ENCODE data around the gene KCTD2. TPM values are rescaled to one million over a fixed set of nuclear protein-coding genes. Genes with fewer than 3 reads are reported as not detected.

KCTD2 gene
- total and polyA plus RNA-seq, 9 of the 15 experiments (the other 6 are each of a cell fraction or from before 2014, with no cell fraction given): 1.7 to 32.9 (median 15.8) TPM

DNA sequence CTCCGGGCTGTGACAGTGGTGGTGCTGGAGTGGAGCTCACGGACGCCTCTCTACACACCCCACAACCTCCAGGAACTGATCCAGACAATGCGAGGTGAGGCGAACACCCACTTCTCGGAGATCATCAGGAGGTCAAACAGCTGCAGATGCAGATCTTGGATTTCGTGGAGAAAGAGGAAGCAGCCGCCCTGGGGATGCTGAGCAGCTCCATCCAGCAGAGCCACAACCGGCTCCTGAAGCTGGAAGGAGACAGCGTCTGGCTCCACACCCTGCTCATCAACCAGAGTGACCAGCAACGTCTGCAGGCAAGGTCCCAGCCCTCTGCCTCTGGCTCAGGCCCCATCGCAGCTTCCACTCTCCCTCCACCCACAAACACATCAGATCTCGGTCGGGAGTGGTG, 27.5 kb downstream of the KCTD2 start (continued):
- no peak for TF ChIP-seq MXI1 (IDR thresholded peaks at IDR 0.05; ENCODE audit: low read depth, low read length)
- TF ChIP-seq ZNF766 (CRISPR knock-in tag; conservative IDR thresholded peaks at IDR 0.05): no peak
- TF ChIP-seq POLR3G (IDR thresholded peaks at IDR 0.05; ENCODE audit: extremely low read depth, insufficient read length, insufficient replicate concordance): no peak
- peak; percentile 17 to 39; a peak in 3 of 4 replicates for TF ChIP-seq NRF1 (conservative IDR thresholded peaks at IDR 0.05 in 1 of 2, IDR thresholded peaks at IDR 0.05 in 1 of 2)
- no peak for TF ChIP-seq RBM39 (optimal IDR thresholded peaks at IDR 0.05; ENCODE audit: low read depth, low read length)
- TF ChIP-seq, protein P1, sequence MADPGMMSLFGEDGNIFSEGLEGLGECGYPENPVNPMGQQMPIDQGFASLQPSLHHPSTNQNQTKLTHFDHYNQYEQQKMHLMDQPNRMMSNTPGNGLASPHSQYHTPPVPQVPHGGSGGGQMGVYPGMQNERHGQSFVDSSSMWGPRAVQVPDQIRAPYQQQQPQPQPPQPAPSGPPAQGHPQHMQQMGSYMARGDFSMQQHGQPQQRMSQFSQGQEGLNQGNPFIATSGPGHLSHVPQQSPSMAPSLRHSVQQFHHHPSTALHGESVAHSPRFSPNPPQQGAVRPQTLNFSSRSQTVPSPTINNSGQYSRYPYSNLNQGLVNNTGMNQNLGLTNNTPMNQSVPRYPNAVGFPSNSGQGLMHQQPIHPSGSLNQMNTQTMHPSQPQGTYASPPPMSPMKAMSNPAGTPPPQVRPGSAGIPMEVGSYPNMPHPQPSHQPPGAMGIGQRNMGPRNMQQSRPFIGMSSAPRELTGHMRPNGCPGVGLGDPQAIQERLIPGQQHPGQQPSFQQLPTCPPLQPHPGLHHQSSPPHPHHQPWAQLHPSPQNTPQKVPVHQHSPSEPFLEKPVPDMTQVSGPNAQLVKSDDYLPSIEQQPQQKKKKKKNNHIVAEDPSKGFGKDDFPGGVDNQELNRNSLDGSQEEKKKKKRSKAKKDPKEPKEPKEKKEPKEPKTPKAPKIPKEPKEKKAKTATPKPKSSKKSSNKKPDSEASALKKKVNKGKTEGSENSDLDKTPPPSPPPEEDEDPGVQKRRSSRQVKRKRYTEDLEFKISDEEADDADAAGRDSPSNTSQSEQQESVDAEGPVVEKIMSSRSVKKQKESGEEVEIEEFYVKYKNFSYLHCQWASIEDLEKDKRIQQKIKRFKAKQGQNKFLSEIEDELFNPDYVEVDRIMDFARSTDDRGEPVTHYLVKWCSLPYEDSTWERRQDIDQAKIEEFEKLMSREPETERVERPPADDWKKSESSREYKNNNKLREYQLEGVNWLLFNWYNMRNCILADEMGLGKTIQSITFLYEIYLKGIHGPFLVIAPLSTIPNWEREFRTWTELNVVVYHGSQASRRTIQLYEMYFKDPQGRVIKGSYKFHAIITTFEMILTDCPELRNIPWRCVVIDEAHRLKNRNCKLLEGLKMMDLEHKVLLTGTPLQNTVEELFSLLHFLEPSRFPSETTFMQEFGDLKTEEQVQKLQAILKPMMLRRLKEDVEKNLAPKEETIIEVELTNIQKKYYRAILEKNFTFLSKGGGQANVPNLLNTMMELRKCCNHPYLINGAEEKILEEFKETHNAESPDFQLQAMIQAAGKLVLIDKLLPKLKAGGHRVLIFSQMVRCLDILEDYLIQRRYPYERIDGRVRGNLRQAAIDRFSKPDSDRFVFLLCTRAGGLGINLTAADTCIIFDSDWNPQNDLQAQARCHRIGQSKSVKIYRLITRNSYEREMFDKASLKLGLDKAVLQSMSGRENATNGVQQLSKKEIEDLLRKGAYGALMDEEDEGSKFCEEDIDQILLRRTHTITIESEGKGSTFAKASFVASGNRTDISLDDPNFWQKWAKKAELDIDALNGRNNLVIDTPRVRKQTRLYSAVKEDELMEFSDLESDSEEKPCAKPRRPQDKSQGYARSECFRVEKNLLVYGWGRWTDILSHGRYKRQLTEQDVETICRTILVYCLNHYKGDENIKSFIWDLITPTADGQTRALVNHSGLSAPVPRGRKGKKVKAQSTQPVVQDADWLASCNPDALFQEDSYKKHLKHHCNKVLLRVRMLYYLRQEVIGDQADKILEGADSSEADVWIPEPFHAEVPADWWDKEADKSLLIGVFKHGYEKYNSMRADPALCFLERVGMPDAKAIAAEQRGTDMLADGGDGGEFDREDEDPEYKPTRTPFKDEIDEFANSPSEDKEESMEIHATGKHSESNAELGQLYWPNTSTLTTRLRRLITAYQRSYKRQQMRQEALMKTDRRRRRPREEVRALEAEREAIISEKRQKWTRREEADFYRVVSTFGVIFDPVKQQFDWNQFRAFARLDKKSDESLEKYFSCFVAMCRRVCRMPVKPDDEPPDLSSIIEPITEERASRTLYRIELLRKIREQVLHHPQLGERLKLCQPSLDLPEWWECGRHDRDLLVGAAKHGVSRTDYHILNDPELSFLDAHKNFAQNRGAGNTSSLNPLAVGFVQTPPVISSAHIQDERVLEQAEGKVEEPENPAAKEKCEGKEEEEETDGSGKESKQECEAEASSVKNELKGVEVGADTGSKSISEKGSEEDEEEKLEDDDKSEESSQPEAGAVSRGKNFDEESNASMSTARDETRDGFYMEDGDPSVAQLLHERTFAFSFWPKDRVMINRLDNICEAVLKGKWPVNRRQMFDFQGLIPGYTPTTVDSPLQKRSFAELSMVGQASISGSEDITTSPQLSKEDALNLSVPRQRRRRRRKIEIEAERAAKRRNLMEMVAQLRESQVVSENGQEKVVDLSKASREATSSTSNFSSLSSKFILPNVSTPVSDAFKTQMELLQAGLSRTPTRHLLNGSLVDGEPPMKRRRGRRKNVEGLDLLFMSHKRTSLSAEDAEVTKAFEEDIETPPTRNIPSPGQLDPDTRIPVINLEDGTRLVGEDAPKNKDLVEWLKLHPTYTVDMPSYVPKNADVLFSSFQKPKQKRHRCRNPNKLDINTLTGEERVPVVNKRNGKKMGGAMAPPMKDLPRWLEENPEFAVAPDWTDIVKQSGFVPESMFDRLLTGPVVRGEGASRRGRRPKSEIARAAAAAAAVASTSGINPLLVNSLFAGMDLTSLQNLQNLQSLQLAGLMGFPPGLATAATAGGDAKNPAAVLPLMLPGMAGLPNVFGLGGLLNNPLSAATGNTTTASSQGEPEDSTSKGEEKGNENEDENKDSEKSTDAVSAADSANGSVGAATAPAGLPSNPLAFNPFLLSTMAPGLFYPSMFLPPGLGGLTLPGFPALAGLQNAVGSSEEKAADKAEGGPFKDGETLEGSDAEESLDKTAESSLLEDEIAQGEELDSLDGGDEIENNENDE (IDR thresholded peaks at IDR 0.05; ENCODE audit: low read depth, low read length): no peak
- no peak for TF ChIP-seq ZBED1 (IDR thresholded peaks at IDR 0.05)
- no peak for TF ChIP-seq ZNF347 (CRISPR knock-in tag; IDR thresholded peaks at IDR 0.05; ENCODE audit: low read depth)
- no peak for TF ChIP-seq NR2C2 (CRISPR knock-in tag; IDR thresholded peaks at IDR 0.05)
- peak; percentile 61; the same call in 1 of the 2 replicates for TF ChIP-seq NR2C2 (tag; IDR thresholded peaks at IDR 0.05)
- no peak for TF ChIP-seq POLR2G (IDR thresholded peaks at IDR 0.05; ENCODE audit: low read depth, low read length)
- peak; percentile 99 for TF ChIP-seq CTBP1 (IDR thresholded peaks at IDR 0.05; ENCODE audit: borderline replicate concordance)
